WTC11 (cell line): ENCODE measurements around the gene RTP5. TPM values are rescaled to one million over a fixed set of nuclear protein-coding genes. Genes with fewer than 3 reads are reported as not detected.

Experiments used
- ATAC-seq: fragments of 200-7000 bp; cut with Tn5 transposase; 2 replicates; pipeline ENCODE4 v1.10.0; 2021; ENCODE audit warnings: mild to moderate bottlenecking, moderate library complexity
- CTCF ChIA-PET: fragments of 300-600 bp; sonication (Branson Sonifier 250); formaldehyde crosslinking; loops from one replicate; lab custom pipeline; 2021; ENCODE audit warnings: antibody characterized with exemption; lab: Charles Lee
- POLR2A ChIA-PET: fragments of 350-600 bp; sonication (Branson Sonifier 250); formaldehyde crosslinking; loops from one replicate; lab custom pipeline; 2021; ENCODE audit warnings: antibody characterized with exemption; lab: Charles Lee
- DNase-seq: peaks from one replicate; pipeline ENCODE4 v3.0.0; 2021; ENCODE audit warnings: low spot score
- H3K27ac Mint-ChIP-seq: 2 replicates; pipeline ENCODE4 v1.8.0; 2021; ENCODE audit warnings: mixed read lengths
- H3K27me3 Mint-ChIP-seq: 2 replicates; pipeline ENCODE4 v1.8.0; 2021; ENCODE audit warnings: low read depth, mild to moderate bottlenecking, moderate library complexity, mixed read lengths
- H3K36me3 Mint-ChIP-seq: 2 replicates; pipeline ENCODE4 v1.8.0; 2021; ENCODE audit warnings: mixed read lengths
- H3K4me1 Mint-ChIP-seq: 2 replicates; pipeline ENCODE4 v1.8.0; 2022; ENCODE audit warnings: mixed read lengths
- H3K4me3 Mint-ChIP-seq: 2 replicates; pipeline ENCODE4 v1.8.0; 2021; ENCODE audit warnings: mild to moderate bottlenecking, moderate library complexity, mixed read lengths
- H3K9me3 Mint-ChIP-seq: 2 replicates; pipeline ENCODE4 v1.8.0; 2021; ENCODE audit warnings: mixed read lengths
- CREB1 ChIP-seq: sonication (generic); formaldehyde crosslinking; IDR thresholded peaks from 2 replicates; pipeline ENCODE4 v1.8.0; 2023; ENCODE audit warnings: mild to moderate bottlenecking, missing genetic modification reagents
- E2F4 ChIP-seq: sonication (generic); formaldehyde crosslinking; IDR thresholded peaks from 2 replicates; pipeline ENCODE4 v1.8.1; 2022; ENCODE audit warnings: low read depth, mild to moderate bottlenecking, moderate library complexity, missing genetic modification reagents, borderline replicate concordance
- E2F5 ChIP-seq: sonication (generic); formaldehyde crosslinking; IDR thresholded peaks from 2 replicates; pipeline ENCODE4 v1.8.1; 2022; ENCODE audit warnings: mild to moderate bottlenecking, moderate library complexity, missing genetic modification reagents
- ELF4 ChIP-seq: sonication (generic); formaldehyde crosslinking; IDR thresholded peaks from 2 replicates; pipeline ENCODE4 v1.8.1; 2022; ENCODE audit warnings: low read depth, mild to moderate bottlenecking, moderate library complexity, missing genetic modification reagents
- ETV6 ChIP-seq: sonication (generic); formaldehyde crosslinking; IDR thresholded peaks from 2 replicates; pipeline ENCODE4 v1.8.1; 2022; ENCODE audit warnings: mild to moderate bottlenecking, missing genetic modification reagents
- GTF2I ChIP-seq: fragments of 250-450 bp; sonication (Bioruptor Pico); conservative IDR thresholded peaks from 2 replicates; pipeline ENCODE4 v1.4.0; 2021; ENCODE audit warnings: mild to moderate bottlenecking
- IRF1 ChIP-seq: sonication (generic); formaldehyde crosslinking; IDR thresholded peaks from 2 replicates; pipeline ENCODE4 v1.8.0; 2023; ENCODE audit warnings: missing genetic modification reagents
- JUN ChIP-seq: sonication (generic); formaldehyde crosslinking; IDR thresholded peaks from 2 replicates; pipeline ENCODE4 v1.8.0; 2023; ENCODE audit warnings: mild to moderate bottlenecking, missing genetic modification reagents
- MAX ChIP-seq: sonication (generic); formaldehyde crosslinking; IDR thresholded peaks from 2 replicates; pipeline ENCODE4 v1.8.0; 2022; ENCODE audit warnings: mild to moderate bottlenecking, missing genetic modification reagents
- NR2C2 ChIP-seq: sonication (generic); formaldehyde crosslinking; IDR thresholded peaks from 2 replicates; pipeline ENCODE4 v1.8.0; 2022; ENCODE audit warnings: mild to moderate bottlenecking, missing genetic modification reagents
- PRDM15 ChIP-seq: sonication (generic); formaldehyde crosslinking; IDR thresholded peaks from 2 replicates; pipeline ENCODE4 v1.8.0; 2022; ENCODE audit warnings: missing genetic modification reagents
- RELA ChIP-seq: sonication (generic); formaldehyde crosslinking; IDR thresholded peaks from 2 replicates; pipeline ENCODE4 v1.8.1; 2022; ENCODE audit warnings: missing genetic modification reagents, mild to moderate bottlenecking, borderline replicate concordance
- RORB ChIP-seq: fragments of 250-450 bp; sonication (Bioruptor Pico); IDR thresholded peaks from 2 replicates; pipeline ENCODE4 v1.9.0; 2021; ENCODE audit warnings: mild to moderate bottlenecking
- TCF7 ChIP-seq: sonication (generic); formaldehyde crosslinking; IDR thresholded peaks from 2 replicates; pipeline ENCODE4 v1.8.0; 2022; ENCODE audit warnings: mild to moderate bottlenecking, low read depth, missing genetic modification reagents, moderate library complexity
- ZBTB43 ChIP-seq: sonication (generic); formaldehyde crosslinking; IDR thresholded peaks from 2 replicates; pipeline ENCODE4 v1.8.1; 2023; ENCODE audit warnings: mild to moderate bottlenecking, missing genetic modification reagents
- ZNF138 ChIP-seq: sonication (generic); formaldehyde crosslinking; conservative IDR thresholded peaks from 2 replicates; pipeline ENCODE4 v1.8.1; 2022; ENCODE audit warnings: mild to moderate bottlenecking, moderate library complexity, missing genetic modification reagents
- ZNF396 ChIP-seq: fragments of 250-450 bp; sonication (Bioruptor Pico); IDR thresholded peaks from 2 replicates; pipeline ENCODE4 v1.8.0; 2021; ENCODE audit warnings: mild to moderate bottlenecking, moderate library complexity, borderline replicate concordance
- ZNF512 ChIP-seq: sonication (generic); formaldehyde crosslinking; IDR thresholded peaks from 2 replicates; pipeline ENCODE4 v1.8.1; 2022; ENCODE audit warnings: missing genetic modification reagents, borderline replicate concordance
- total RNA-seq: library from RNA; stranded (reverse); gene quantifications from 3 replicates; pipeline ENCODE4 v1.2.3, GENCODE V29; 2021

RTP5 gene
- total RNA-seq, 1 experiment from 2014 or later: not detected

GRCh38 chr2:241876528-241877196 lies 7.1 kb downstream of the RTP5 start:
- CTCF ChIA-PET: interaction anchor here (0.6 to 3.4 kb wide), 4 partner anchors 9 to 174 kb away, joined by 3 to 17 read pairs (median 4); partner anchors contain the start of genes D2HGDH and ING5
- no peak overlapping the region for H3K27ac Mint-ChIP-seq
- DNase-seq (no peak), ATAC-seq (no peak)
- peaks cover 6% of the 10 kb centered on the region; the same call in 1 of the 2 replicates for H3K4me1 Mint-ChIP-seq
- peaks cover 6% of the 10 kb centered on the region for H3K9me3 Mint-ChIP-seq
- H3K27me3 Mint-ChIP-seq: peaks cover 6% of the 10 kb centered on the region
- TF ChIP-seq ETV6 (CRISPR knock-in tag): no peak
- TF ChIP-seq E2F4 (CRISPR knock-in tag): no peak
- TF ChIP-seq NR2C2 (CRISPR knock-in tag): no peak
- no peak for TF ChIP-seq GTF2I (CRISPR knock-in tag)
- no peak for TF ChIP-seq JUN (CRISPR knock-in tag)
- no peak for TF ChIP-seq ELF4 (CRISPR knock-in tag)
- no peak for TF ChIP-seq ZBTB43 (CRISPR knock-in tag)
- TF ChIP-seq PRDM15 (CRISPR knock-in tag): no peak
- no peak for TF ChIP-seq CREB1 (CRISPR knock-in tag)
- no peak for TF ChIP-seq RORB (CRISPR knock-in tag)
- no peak for TF ChIP-seq ZNF512
- no peak for TF ChIP-seq E2F5
- TF ChIP-seq TCF7 (CRISPR knock-in tag): no peak
- no peak for TF ChIP-seq RELA (CRISPR knock-in tag)
- TF ChIP-seq IRF1: no peak
- TF ChIP-seq MAX (CRISPR knock-in tag): no peak
- TF ChIP-seq ZNF396 (CRISPR knock-in tag): no peak
- TF ChIP-seq ZNF138 (CRISPR knock-in tag): no peak
- TF ChIP-seq, all 79 proteins: peak for 0
- POLR2A ChIA-PET: interaction anchor here (0.6 kb wide), 1 partner anchor 177 kb away, joined by 3 read pairs; no protein-coding TSS in a partner anchor
- Mint-ChIP-seq H3K4me3 (no peak overlapping the region), H3K36me3 (peaks cover 6% of the 10 kb centered on the region)
